Calu3 (cell line): Measurements from ENCODE around the gene SFXN1. TPM values are rescaled to one million over a fixed set of nuclear protein-coding genes. Genes with fewer than 3 reads are reported as not detected.
A peak's percentile ranks its signal among the peaks of the same experiment; 100 is the strongest.
"Not testable (repeated sequence)": the region's sequence is repeated elsewhere in the genome, so short reads cannot be mapped to it uniquely, and the experiment has no call there.

ENCODE experiments used
- BruUV-seq: library from RNA; stranded (reverse); fragments of 400-500 nt; replicated peaks from 2 replicates; lab custom pipeline; 2021; lab: Mats Ljungman, UMichigan
- CTCF ChIA-PET: fragments of 300-600 bp; sonication (Branson Sonifier 250); formaldehyde crosslinking; loops from one replicate; lab custom pipeline; 2022; ENCODE audit warnings: antibody characterized with exemption; lab: Charles Lee
- DNase-seq: peaks from one replicate; pipeline ENCODE4 v3.0.0; 2022
- H3K27ac Mint-ChIP-seq: one replicate; pipeline ENCODE4 v1.8.0; 2022; ENCODE audit warnings: mixed read lengths; ENCODE audit not compliant: unreplicated experiment
- H3K27me3 Mint-ChIP-seq: one replicate; pipeline ENCODE4 v1.8.0; 2022; ENCODE audit warnings: mixed read lengths; ENCODE audit not compliant: unreplicated experiment
- H3K36me3 Mint-ChIP-seq: one replicate; pipeline ENCODE4 v1.8.0; 2022; ENCODE audit warnings: mild to moderate bottlenecking, moderate library complexity, mixed read lengths; ENCODE audit not compliant: insufficient read depth, unreplicated experiment
- H3K4me1 Mint-ChIP-seq: one replicate; pipeline ENCODE4 v1.8.0; 2022; ENCODE audit warnings: mild to moderate bottlenecking, low read depth, mixed read lengths; ENCODE audit not compliant: unreplicated experiment
- H3K4me3 Mint-ChIP-seq: one replicate; pipeline ENCODE4 v1.8.0; 2022; ENCODE audit warnings: mild to moderate bottlenecking, low read depth, moderate library complexity, mixed read lengths; ENCODE audit not compliant: unreplicated experiment
- H3K9me3 Mint-ChIP-seq: one replicate; pipeline ENCODE4 v1.8.0; 2022; ENCODE audit warnings: low read depth, mixed read lengths; ENCODE audit not compliant: unreplicated experiment
- intact Hi-C: fragments of 100-400 bp; cut with micrococcal nuclease; formaldehyde crosslinking; loops from one replicate; pipeline ENCODE4 v1.10.0; 2022; ENCODE audit not compliant: unreplicated experiment
- total RNA-seq: library from RNA; stranded (reverse); gene quantifications from 2 replicates; pipeline ENCODE4 v1.2.3, GENCODE V29; 2022
- TF ChIP-seq, protein P1 (sequence below): fragments of 200-600 bp; IDR thresholded peaks from one replicate; pipeline ENCODE4 v1.8.0; 2022; ENCODE audit warnings: antibody characterized with exemption; ENCODE audit not compliant: unreplicated experiment

SFXN1 gene
- total RNA-seq, 1 experiment from 2014 or later: 106 TPM

DNA sequence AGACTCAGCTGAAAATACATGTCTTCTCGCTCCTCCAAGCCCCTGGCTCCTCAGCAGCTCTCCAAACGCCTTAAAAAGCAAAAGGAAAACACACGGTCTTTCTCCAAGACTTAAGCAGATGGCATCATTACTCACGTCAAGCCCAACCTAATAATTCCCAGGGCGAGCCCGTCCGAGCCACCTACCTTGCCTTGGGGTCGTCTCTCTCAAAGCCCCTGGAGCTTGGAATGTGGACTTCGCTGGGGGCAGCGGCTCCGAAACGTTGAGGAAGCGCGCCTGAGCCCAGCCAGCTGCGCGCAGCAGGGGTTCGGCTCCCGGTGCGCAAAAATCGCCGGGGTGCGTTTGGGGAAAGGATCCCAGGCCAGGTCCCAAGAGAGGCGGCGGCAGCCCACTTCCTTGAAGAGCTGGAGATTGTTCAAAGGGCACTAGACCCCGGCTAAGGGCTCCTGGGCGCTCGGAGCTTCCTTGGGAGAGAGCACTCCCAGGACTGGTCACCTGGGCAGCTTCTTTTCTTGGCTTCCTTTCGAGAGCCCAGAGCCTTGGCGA lies 34.8 kb upstream of the SFXN1 start:
- no peak overlapping the region for H3K27ac Mint-ChIP-seq
- H3K9me3 Mint-ChIP-seq: no peaks in the 10 kb centered on the region
- CTCF ChIA-PET: interaction anchor here (0.6 kb wide), 1 partner anchor 357 kb away, joined by 3 read pairs; no protein-coding TSS in a partner anchor
- no peaks in the 10 kb centered on the region for H3K36me3 Mint-ChIP-seq
- peaks cover 7% of the 10 kb centered on the region for H3K4me1 Mint-ChIP-seq
- no TSS peak for BruUV-seq
- H3K27me3 Mint-ChIP-seq: peaks cover 70% of the 10 kb centered on the region
- no peak for DNase-seq
- H3K4me3 Mint-ChIP-seq: no peak overlapping the region
- TF ChIP-seq, protein P1, sequence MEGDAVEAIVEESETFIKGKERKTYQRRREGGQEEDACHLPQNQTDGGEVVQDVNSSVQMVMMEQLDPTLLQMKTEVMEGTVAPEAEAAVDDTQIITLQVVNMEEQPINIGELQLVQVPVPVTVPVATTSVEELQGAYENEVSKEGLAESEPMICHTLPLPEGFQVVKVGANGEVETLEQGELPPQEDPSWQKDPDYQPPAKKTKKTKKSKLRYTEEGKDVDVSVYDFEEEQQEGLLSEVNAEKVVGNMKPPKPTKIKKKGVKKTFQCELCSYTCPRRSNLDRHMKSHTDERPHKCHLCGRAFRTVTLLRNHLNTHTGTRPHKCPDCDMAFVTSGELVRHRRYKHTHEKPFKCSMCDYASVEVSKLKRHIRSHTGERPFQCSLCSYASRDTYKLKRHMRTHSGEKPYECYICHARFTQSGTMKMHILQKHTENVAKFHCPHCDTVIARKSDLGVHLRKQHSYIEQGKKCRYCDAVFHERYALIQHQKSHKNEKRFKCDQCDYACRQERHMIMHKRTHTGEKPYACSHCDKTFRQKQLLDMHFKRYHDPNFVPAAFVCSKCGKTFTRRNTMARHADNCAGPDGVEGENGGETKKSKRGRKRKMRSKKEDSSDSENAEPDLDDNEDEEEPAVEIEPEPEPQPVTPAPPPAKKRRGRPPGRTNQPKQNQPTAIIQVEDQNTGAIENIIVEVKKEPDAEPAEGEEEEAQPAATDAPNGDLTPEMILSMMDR: no peak
- intact Hi-C loops: loop anchor here (1.0 kb wide), 1 partner anchor 492 kb away; no protein-coding TSS in a partner anchor

DNA sequence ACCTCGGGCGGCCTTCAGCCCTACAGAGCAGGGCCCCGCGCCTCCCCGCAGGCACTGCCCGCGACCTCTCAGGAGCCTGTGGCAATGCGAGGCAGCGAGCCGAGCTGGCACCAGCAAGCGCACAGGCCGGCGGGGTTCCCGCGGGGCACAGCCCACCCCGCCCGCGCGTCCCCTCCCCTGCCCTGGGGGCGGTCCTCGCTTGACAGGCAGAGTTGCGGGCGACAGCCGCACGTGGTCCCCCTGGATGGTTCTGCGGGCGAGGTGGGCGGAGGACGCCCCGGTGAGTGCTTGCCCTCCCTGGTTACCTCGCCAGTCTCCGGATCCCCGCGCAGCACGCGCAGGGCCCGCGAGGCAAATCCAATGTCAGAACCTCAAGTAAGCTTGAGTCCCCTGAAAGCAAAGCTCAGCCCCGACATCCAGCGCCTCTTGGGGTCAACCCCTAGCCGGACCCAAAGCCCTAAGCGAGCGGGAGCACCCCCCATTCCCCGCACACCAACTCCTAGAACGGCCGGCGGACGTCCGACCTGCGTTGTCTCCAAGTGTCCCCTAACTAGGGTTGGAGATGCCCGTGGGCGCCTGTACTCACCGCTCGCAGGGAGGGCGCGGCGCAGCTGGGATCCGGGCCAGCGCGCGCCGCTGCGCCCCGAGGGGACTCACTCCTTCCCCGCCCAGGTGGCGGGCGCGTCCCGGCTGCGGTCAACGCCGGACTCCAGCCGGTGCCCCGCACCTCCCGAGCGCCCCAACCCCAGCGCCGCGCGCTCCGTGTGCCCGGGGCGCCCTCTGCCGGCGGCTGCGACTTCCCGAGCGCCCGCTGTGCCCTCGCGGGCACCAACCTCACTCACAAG lies 34.1 kb upstream of the SFXN1 start, which contains the start of gene DRD1:
Gene DRD1, minus strand, starts transcription at position 123 of the 845 bp plus-strand sequence. CDS start 1,083 bp downstream, outside the sequence.
- CTCF ChIA-PET: interaction anchor here (0.6 kb wide), 1 partner anchor 356 kb away, joined by 3 read pairs; no protein-coding TSS in a partner anchor

DNA sequence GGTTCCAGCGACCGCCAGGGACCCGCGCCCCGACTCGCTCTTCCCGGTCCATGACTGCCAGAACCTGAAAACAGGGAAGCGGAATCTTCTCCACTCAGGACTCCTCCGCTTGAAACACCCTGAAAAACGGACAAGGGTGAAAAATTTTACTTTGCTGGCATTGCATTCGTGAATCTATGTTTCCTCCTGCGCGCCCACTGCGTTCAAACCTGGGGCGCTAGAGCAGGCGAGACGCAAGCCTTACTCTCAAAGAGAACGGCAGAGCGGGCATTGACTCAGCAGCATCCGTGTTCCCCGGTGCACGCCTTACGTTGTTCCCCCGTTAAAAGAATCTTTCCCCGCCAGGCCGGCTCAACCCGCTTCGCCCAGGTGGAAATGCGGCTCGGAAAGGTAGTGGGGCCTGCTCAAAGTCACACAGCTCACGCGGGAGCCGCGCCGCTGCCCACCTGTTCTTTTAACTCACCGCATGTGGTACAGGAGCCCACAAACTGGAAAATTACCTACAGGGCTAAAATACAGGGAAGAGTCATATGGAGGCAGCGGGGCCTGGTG lies 33.4 kb upstream of the SFXN1 start:
- Mint-ChIP-seq H3K9me3 (no peaks in the 10 kb centered on the region), H3K27me3 (peaks cover 76% of the 10 kb centered on the region), H3K36me3 (no peaks in the 10 kb centered on the region), H3K4me1 (peaks cover 7% of the 10 kb centered on the region), H3K4me3 (peak overlapping the region; percentile 51), H3K27ac (no peak overlapping the region)
- DNase-seq: no peak
- no TSS peak for BruUV-seq
- intact Hi-C loops: loop anchor here (1.0 kb wide), 1 partner anchor 494 kb away; no protein-coding TSS in a partner anchor
- TF ChIP-seq, protein P1: no peak
- CTCF ChIA-PET: no interaction called here

More for the DNA sequence above, 34.1 kb upstream of the SFXN1 start, which contains the start of gene DRD1:
- Mint-ChIP-seq H3K4me1 (peaks cover 7% of the 10 kb centered on the region), H3K4me3 (peak within 1 kb of the TSS; percentile 51), H3K27me3 (peaks cover 70% of the 10 kb centered on the region), H3K36me3 (no peaks in the 10 kb centered on the region), H3K9me3 (no peaks in the 10 kb centered on the region), H3K27ac (no peak within 1 kb of the TSS)
- peak; percentile 79 for DNase-seq
- BruUV-seq: no TSS peak
- intact Hi-C loops: loop anchor here (1.0 kb wide), 1 partner anchor 493 kb away; no protein-coding TSS in a partner anchor
- TF ChIP-seq, protein P1: peak; percentile 77

DNA sequence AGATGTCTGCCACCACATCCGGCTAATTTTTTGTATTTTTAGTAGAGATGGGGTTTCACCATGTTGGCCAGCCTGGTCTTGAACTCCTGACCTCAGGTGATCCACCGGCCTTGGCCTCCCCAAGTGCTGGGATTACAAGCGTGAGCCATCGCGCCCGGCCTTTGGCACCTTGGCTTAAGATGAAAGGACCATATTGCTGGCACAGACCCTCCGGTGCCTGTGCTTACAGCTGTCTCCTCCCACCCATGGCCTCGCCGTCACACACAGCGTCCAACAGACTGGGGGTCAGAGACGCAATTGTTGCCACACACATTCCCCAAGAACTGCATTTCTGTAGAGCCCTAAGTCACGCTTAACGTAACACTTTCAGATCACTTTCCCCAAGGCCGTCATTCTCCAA lies 32.0 kb upstream of the SFXN1 start:
- CTCF ChIA-PET, H3K4me3 Mint-ChIP-seq, intact Hi-C loops, H3K36me3 Mint-ChIP-seq, BruUV-seq, DNase-seq, H3K27ac Mint-ChIP-seq, H3K9me3 Mint-ChIP-seq, H3K4me1 Mint-ChIP-seq: not testable (repeated sequence)
- H3K27me3 Mint-ChIP-seq: peaks cover 78% of the 10 kb centered on the region
